Heart right ventricle (tissue), 16 donors: ENCODE results near the gene KCNMA1. TPM values are rescaled to one million over a fixed set of nuclear protein-coding genes. Genes with fewer than 3 reads are reported as not detected.

Source experiments
- ATAC-seq, 8 donors: fragments of 200-7000 bp; cut with Tn5 transposase; one replicate each; pipeline ENCODE4 v1.9.1; 2020; ENCODE audit warnings: mild to moderate bottlenecking in 8 of 8, moderate library complexity in 8 of 8, moderate number of reproducible peaks in 1 of 8
- DNase-seq, 2 donors: peaks; one replicate each; pipeline ENCODE4 v3.0.0-alpha.2; 2020
- H3K27ac ChIP-seq, 10 donors: fragments of 200-600 bp; sonication (generic) in 2 of 10; one replicate each; pipeline versions ENCODE4 v1.5.0 to v1.8.0; 2020 to 2022; ENCODE audit warnings: mild to moderate bottlenecking in 3 of 10
- H3K27me3 ChIP-seq, 7 donors: fragments of 200-600 bp; one replicate each; pipeline ENCODE4 v1.8.0; 2021 to 2022; ENCODE audit warnings: mild to moderate bottlenecking in 2 of 7
- H3K36me3 ChIP-seq, 9 donors: fragments of 200-600 bp; sonication (generic) in 1 of 9; one replicate each; pipeline versions ENCODE4 v1.5.0 to v1.8.0; 2020 to 2022; ENCODE audit warnings: mild to moderate bottlenecking in 2 of 9
- H3K4me1 ChIP-seq, 9 donors: fragments of 200-600 bp; sonication (generic) in 1 of 9; one replicate each; pipeline versions ENCODE4 v1.5.0 to v1.8.0; 2020 to 2022; ENCODE audit warnings: mild to moderate bottlenecking in 4 of 9
- H3K4me3 ChIP-seq, 10 donors: fragments of 200-600 bp; sonication (generic) in 2 of 10; one replicate each; pipeline versions ENCODE4 v1.5.0 to v1.8.0; 2020 to 2022; ENCODE audit warnings: mild to moderate bottlenecking in 7 of 10, moderate library complexity in 2 of 10
- H3K9me3 ChIP-seq, 11 donors: fragments of 200-600 bp in 10 of 11; sonication (generic) in 2 of 11; one replicate each; pipeline versions ENCODE4 v1.5.0 to v1.8.0; 2013 to 2022; ENCODE audit warnings: mild to moderate bottlenecking in 2 of 11, control low read depth in 1 of 11, moderate library complexity in 1 of 11
- CTCF ChIP-seq, 9 donors: fragments of 200-600 bp; sonication (generic) in 2 of 9; IDR thresholded peaks; one replicate each; pipeline versions ENCODE4 v1.5.0 to v1.8.0; 2021 to 2022; ENCODE audit warnings: antibody characterized with exemption in 9 of 9, mild to moderate bottlenecking in 5 of 9, moderate library complexity in 1 of 9
- WGBS, 2 donors: extraction: QIAGEN DNeasy Blood & Tissue Kit; methylation state at CpG; one replicate each; pipeline ENCODE4 v1.1.7; 2013; ENCODE audit warnings: inconsistent platforms in 1 of 2; 5-methylcytosine and 5-hydroxymethylcytosine counted together
- intact Hi-C, 10 donors: fragments of 100-400 bp; cut with DNase I; formaldehyde crosslinking; loops; one replicate each; pipeline versions ENCODE4 v1.11.1 to v1.14.2; 2022
- polyA plus RNA-seq, 2 donors: library from polyadenylated mRNA; stranded (reverse); fragments of 200-250 nt; gene quantifications; one replicate each; pipeline ENCODE4 v1.2.3, GENCODE V29; 2013
- total RNA-seq, 10 donors: library from RNA; stranded (reverse); fragmentation: NEBNext Ultra II Directional in 3 of 10; extraction: Animal tissue kit (Norgen Biotek cat#: 25700) in 3 of 10; gene quantifications; one replicate each; pipeline versions ENCODE4 v1.2.1 to v1.2.4, GENCODE V29; 2021 to 2023
- donor health status: Arrhythmogenic right ventricular cardiomyopathy.
- donor health status: ischemic (EF 13 %, LVEDD 7.1; RV severe dilation, severe dysfunction).
- donor health status: healthy with polysubstance abuse.
- donor health status: DM: no; HTN: yes; CAD: no.
- donor health status: DM: no; HTN: no; CAD: no.
- donor health status: ischemic (EF 25% LVEDD 6.9; RV normal size, moderate dysfunction).
- donor health status: ischemic (EF 25% LVEDD 5.7; RV mildly dilated, moderate dysfunction).
- donor health status: healthy.
- donor health status: DM: yes; HTN: yes; CAD: no.
- donor health status: Ischemic cardiomyopathy.
- donor health status: ischemic (EF 35%, LVEDD 5.7; RV mildly dilated, moderate dysfunction).
- donor health status: nonischemic (EF 11% LVEDD 7.7; RV severe dilation, severe dysfunction).
- donor health status: DM: yes; HTN: yes; CAD: no.
- donor health status: PGD.
- donor health status: ischemic (EF 29% LVEDD 5.4; RV normal size, mild dysfunction).
- donor health status: nonischemic (EF 23%, LVEDD 6.1; RV moderate dilation, normal function).

The KCNMA1 gene
- total and polyA plus RNA-seq, 12 donors = 0.59 to 5.3 (median 1.6) TPM

- ATAC-seq = no peak
- no peak for TF ChIP-seq CTCF (IDR thresholded peaks at IDR 0.05)
- Histone ChIP-seq H3K27ac (no peak overlapping the region), H3K36me3 (no peaks in the 10 kb centered on the region), H3K4me3 (no peak overlapping the region), H3K9me3 (no peaks in the 10 kb centered on the region), H3K4me1 (no peaks in the 10 kb centered on the region), H3K27me3 (peaks cover 0 to 16% (median 4%) of the 10 kb centered on the region in 7 donors)
- DNase-seq = no peak
- intact Hi-C loops = no loop called here
- 73 to 78% methylated on average over 3 of the region's 3 CpGs for WGBS, 2 donors
Measured at GRCh38 chr10:77231884-77232610, 405.6 kb downstream of the KCNMA1 start.

GRCh38 chr10:77231375-77231774 is 406.2 kb downstream of the KCNMA1 start:
- ATAC-seq (no peak), DNase-seq (no peak)
- no peak overlapping the region for H3K27ac ChIP-seq
- no peaks in the 10 kb centered on the region for H3K4me1 ChIP-seq
- no peaks in the 10 kb centered on the region for H3K36me3 ChIP-seq
- no peak overlapping the region for H3K4me3 ChIP-seq
- peaks cover 0 to 16% (median 4%) of the 10 kb centered on the region in 7 donors for H3K27me3 ChIP-seq
- WGBS, 2 donors = 87 to 91% methylated on average over 3 of the region's 3 CpGs
- intact Hi-C loops = no loop called here
- no peak for TF ChIP-seq CTCF (IDR thresholded peaks at IDR 0.05)
- no peaks in the 10 kb centered on the region for H3K9me3 ChIP-seq

GRCh38 chr10:77230194-77230593 is 407.4 kb downstream of the KCNMA1 start:
- 83 to 84% methylated on average over 5 of the region's 5 CpGs for WGBS, 2 donors
- Histone ChIP-seq H3K36me3 (no peaks in the 10 kb centered on the region), H3K27ac (no peak overlapping the region), H3K27me3 (peaks cover 0 to 16% (median 4%) of the 10 kb centered on the region in 7 donors), H3K9me3 (no peaks in the 10 kb centered on the region), H3K4me3 (no peak overlapping the region), H3K4me1 (no peaks in the 10 kb centered on the region)
- ATAC-seq = no peak
- TF ChIP-seq CTCF (IDR thresholded peaks at IDR 0.05) = no peak
- DNase-seq = no peak
- intact Hi-C loops = no loop called here

- H3K4me3 ChIP-seq = no peak overlapping the region
- ATAC-seq = no peak
- H3K9me3 ChIP-seq = no peaks in the 10 kb centered on the region
- no peak for TF ChIP-seq CTCF (IDR thresholded peaks at IDR 0.05)
- H3K36me3 ChIP-seq = no peaks in the 10 kb centered on the region
- H3K4me1 ChIP-seq = no peaks in the 10 kb centered on the region
- H3K27me3 ChIP-seq = peaks cover 0 to 16% (median 4%) of the 10 kb centered on the region in 7 donors
- no peak for DNase-seq
- H3K27ac ChIP-seq = no peak overlapping the region
- 91 to 92% methylated on average over 3 of the region's 3 CpGs for WGBS, 2 donors
- intact Hi-C loops = no loop called here
Measured at GRCh38 chr10:77229704-77230103, 407.9 kb downstream of the KCNMA1 start.
